HCT116 (cell line): ENCODE measurements around the gene CNBD2. TPM values are rescaled to one million over a fixed set of nuclear protein-coding genes. Genes with fewer than 3 reads are reported as not detected.

Experiments
- ATAC-seq: fragments of 200-7000 bp; cut with Tn5 transposase; 2 replicates; pipeline ENCODE4 v1.9.1; 2020; ENCODE audit warnings: mild to moderate bottlenecking, moderate library complexity
- BruUV-seq: library from RNA; stranded (reverse); fragments of 400-500 nt; replicated peaks from 2 replicates; lab custom pipeline; 2021; lab: Mats Ljungman, UMichigan
- CTCF ChIA-PET: fragments of 300-600 bp; sonication (Branson Sonifier 250); formaldehyde crosslinking; loops from one replicate; lab custom pipeline; 2021; ENCODE audit warnings: antibody characterized with exemption; lab: Charles Lee
- POLR2A ChIA-PET: fragments of 300-600, 350-600 bp; sonication (Branson Sonifier 250); formaldehyde crosslinking; loops from one replicate; lab custom pipeline; 2021; ENCODE audit warnings: antibody characterized with exemption; lab: Charles Lee
- RAD21 ChIA-PET, 2 experiments: fragments of 300-600 bp; sonication (Branson Sonifier 250); formaldehyde crosslinking; loops; one replicate each; lab custom pipeline; 2023; ENCODE audit warnings: low total read pairs in 2 of 2; ENCODE audit not compliant: uncharacterized antibody in 2 of 2, unreplicated experiment in 2 of 2, low non-redundant PET in 1 of 2; lab: Charles Lee
- DNase-seq: peaks from one replicate; pipeline ENCODE4 v3.0.0-alpha.2; 2010; ENCODE audit warnings: low read depth, low spot score
- H2AFZ ChIP-seq: fragments of 200-600 bp; shearing (Covaris generic), sonication (generic); 2 replicates; pipeline ENCODE4 v1.6.1; 2017; ENCODE audit warnings: low read depth, mixed run types, mixed read lengths, antibody characterized with exemption, low read length; ENCODE audit not compliant: poor library complexity, severe bottlenecking
- H3K27ac ChIP-seq: 2 replicates; pipeline ENCODE4 v1.5.1; 2012; ENCODE audit warnings: low read depth, low read length
- H3K27me3 ChIP-seq: fragments of 200-600 bp; sonication (generic); 2 replicates; pipeline ENCODE4 v1.6.1; 2016; ENCODE audit warnings: mixed run types, low read length, mixed read lengths; ENCODE audit not compliant: insufficient read depth
- H3K36me3 ChIP-seq, 2 experiments: fragments of 200-500 bp in 1 of 2; fragments of 200-600 bp in 1 of 2; sonication (Bioruptor generic) in 1 of 2; sonication (generic) in 1 of 2; 2 replicates each; pipeline versions ENCODE4 v1.5.1 to v1.6.1; 2014 to 2016; ENCODE audit warnings: low read length in 2 of 2, inconsistent platforms in 1 of 2, mixed read lengths in 1 of 2, mixed run types in 1 of 2; ENCODE audit not compliant: insufficient read depth in 2 of 2, control insufficient read depth in 1 of 2
- H3K4me1 ChIP-seq, 2 experiments: fragments of 200-600 bp in 1 of 2; sonication (generic) in 1 of 2; 2 replicates each; pipeline versions ENCODE4 v1.5.1 to v1.6.1; 2012 to 2017; ENCODE audit warnings: low read length in 2 of 2, inconsistent platforms in 1 of 2, mild to moderate bottlenecking in 1 of 2, mixed read lengths in 1 of 2, mixed run types in 1 of 2, moderate library complexity in 1 of 2; ENCODE audit not compliant: insufficient read depth in 2 of 2, control insufficient read depth in 1 of 2
- H3K4me2 ChIP-seq: fragments of 200-600 bp; sonication (generic); 2 replicates; pipeline ENCODE4 v1.6.1; 2017; ENCODE audit warnings: mixed run types, low read length, mixed read lengths
- H3K4me3 ChIP-seq, 2 experiments: fragments of 200-600 bp in 1 of 2; sonication (generic) in 1 of 2; replicated peaks in 1 of 2; 2 replicates each; pipeline ENCODE4 v1.5.1; 2011 to 2016; ENCODE audit warnings: low read length in 2 of 2, control low read depth in 1 of 2, low read depth in 1 of 2, mild to moderate bottlenecking in 1 of 2, mixed read lengths in 1 of 2, mixed run types in 1 of 2
- H3K79me2 ChIP-seq: fragments of 200-600 bp; sonication (generic); 2 replicates; pipeline ENCODE4 v1.6.1; 2017; ENCODE audit warnings: mild to moderate bottlenecking, mixed run types, low read length, moderate library complexity, mixed read lengths; ENCODE audit not compliant: insufficient read depth
- H3K9ac ChIP-seq: fragments of 200-600 bp; sonication (generic); 2 replicates; pipeline ENCODE4 v1.6.1; 2016; ENCODE audit warnings: low read length, mixed read lengths
- H3K9me2 ChIP-seq: fragments of 200-600 bp; sonication (generic), shearing (Covaris generic); 2 replicates; pipeline ENCODE4 v1.6.1; 2017; ENCODE audit warnings: mixed run types, mild to moderate bottlenecking, moderate library complexity; ENCODE audit not compliant: insufficient read depth
- H3K9me3 ChIP-seq, 2 experiments: fragments of 200-500 bp in 1 of 2; fragments of 200-600 bp in 1 of 2; sonication (Bioruptor generic) in 1 of 2; sonication (generic) in 1 of 2; 2 replicates each; pipeline ENCODE4 v1.6.1; 2014 to 2017; ENCODE audit warnings: low read length in 2 of 2, mixed read lengths in 2 of 2, inconsistent platforms in 1 of 2, low read depth in 1 of 2, mild to moderate bottlenecking in 1 of 2, mixed run types in 1 of 2, moderate library complexity in 1 of 2; ENCODE audit not compliant: control insufficient read depth in 1 of 2, insufficient read depth in 1 of 2
- H4K20me1 ChIP-seq: fragments of 200-600 bp; sonication (generic), shearing (Covaris generic); 2 replicates; pipeline ENCODE4 v1.6.1; 2017; ENCODE audit warnings: mixed run types, mild to moderate bottlenecking, moderate library complexity; ENCODE audit not compliant: insufficient read depth
- EZH2 ChIP-seq: fragments of 200-600 bp; sonication (generic); IDR thresholded peaks from 2 replicates; pipeline ENCODE4 v1.6.1; 2017; ENCODE audit warnings: antibody characterized with exemption, mixed run types
- RAD21 ChIP-seq: IDR thresholded peaks from 2 replicates; pipeline ENCODE4 v1.6.1; 2012; ENCODE audit warnings: low read depth, mild to moderate bottlenecking
- YY1 ChIP-seq: IDR thresholded peaks from 2 replicates; pipeline ENCODE4 v1.6.1; 2011; ENCODE audit warnings: low read length, low read depth, moderate library complexity, mild to moderate bottlenecking; ENCODE audit not compliant: insufficient replicate concordance; ENCODE audit errors: extremely low read depth
- ZNF274 ChIP-seq: fragments of 200-500 bp; sonication (Bioruptor generic); IDR thresholded peaks from 2 replicates; pipeline ENCODE4 v1.6.1; 2014; ENCODE audit warnings: mild to moderate bottlenecking, low read depth, low read length, inconsistent platforms
- intact Hi-C: fragments of 100-400 bp; cut with micrococcal nuclease; formaldehyde crosslinking; loops from 2 replicates; pipeline ENCODE4 v1.10.0; 2022
- total RNA-seq: library from RNA; stranded (reverse); gene quantifications from one replicate; pipeline ENCODE4 v1.2.1, GENCODE V29; 2021; ENCODE audit not compliant: unreplicated experiment
- TF ChIP-seq, protein P1 (sequence below), 3 experiments: fragments of 200-600 bp in 1 of 3; sonication (generic) in 1 of 3; IDR thresholded peaks in 2 of 3; conservative IDR thresholded peaks in 1 of 3; 2 replicates each; pipeline ENCODE4 v1.5.1; 2012 to 2017; ENCODE audit warnings: low read depth in 2 of 3, low read length in 2 of 3, antibody characterized with exemption in 1 of 3, borderline replicate concordance in 1 of 3, control low read depth in 1 of 3, mild to moderate bottlenecking in 1 of 3, mixed read lengths in 1 of 3, mixed run types in 1 of 3, moderate library complexity in 1 of 3; ENCODE audit not compliant: insufficient read depth in 1 of 3
- TF ChIP-seq, protein P2 (sequence below): IDR thresholded peaks from 2 replicates; pipeline ENCODE4 v1.6.1; 2012

Gene CNBD2
- total RNA-seq, 1 experiment from 2014 or later, result 3.1 TPM

DNA sequence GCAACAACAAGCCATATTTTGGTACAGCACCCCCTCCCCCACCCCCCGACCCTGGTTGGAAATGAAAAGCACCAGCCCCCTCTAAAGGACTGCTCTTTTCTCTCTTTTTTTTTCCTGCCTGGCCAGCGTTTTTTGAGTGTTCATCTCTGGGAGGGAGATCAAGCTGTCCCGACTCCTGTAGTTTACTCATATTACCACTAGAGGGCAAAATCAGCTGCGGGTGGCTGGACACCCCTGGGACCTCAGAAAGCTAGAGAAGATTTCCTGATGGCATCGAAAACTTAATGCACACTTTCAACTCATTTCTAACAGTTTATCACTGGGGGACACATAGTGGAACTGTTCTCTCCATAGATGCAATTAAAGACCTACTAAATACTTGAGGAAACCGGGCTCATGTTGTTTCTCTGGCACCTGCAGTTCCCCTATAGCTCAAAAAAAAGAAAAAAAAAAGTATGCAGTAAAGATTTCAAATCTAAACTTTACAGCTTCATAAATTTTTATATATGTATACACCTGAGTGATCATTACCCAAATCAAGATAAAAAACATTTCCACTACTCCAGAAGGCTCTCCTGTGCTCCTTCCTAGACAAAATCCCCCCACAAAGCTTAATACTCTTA is 24.4 kb downstream of the CNBD2 start:
- H3K4me1 ChIP-seq, result peaks cover 2 to 23% of the 10 kb centered on the region in 2 experiments; a peak in 3 of 4 replicates
- H3K79me2 ChIP-seq, result no peaks in the 10 kb centered on the region
- TF ChIP-seq ZNF274 (no peak), YY1 (peak; percentile 6), RAD21 (peak; percentile 84), EZH2 (no peak)
- TF ChIP-seq, protein P1, sequence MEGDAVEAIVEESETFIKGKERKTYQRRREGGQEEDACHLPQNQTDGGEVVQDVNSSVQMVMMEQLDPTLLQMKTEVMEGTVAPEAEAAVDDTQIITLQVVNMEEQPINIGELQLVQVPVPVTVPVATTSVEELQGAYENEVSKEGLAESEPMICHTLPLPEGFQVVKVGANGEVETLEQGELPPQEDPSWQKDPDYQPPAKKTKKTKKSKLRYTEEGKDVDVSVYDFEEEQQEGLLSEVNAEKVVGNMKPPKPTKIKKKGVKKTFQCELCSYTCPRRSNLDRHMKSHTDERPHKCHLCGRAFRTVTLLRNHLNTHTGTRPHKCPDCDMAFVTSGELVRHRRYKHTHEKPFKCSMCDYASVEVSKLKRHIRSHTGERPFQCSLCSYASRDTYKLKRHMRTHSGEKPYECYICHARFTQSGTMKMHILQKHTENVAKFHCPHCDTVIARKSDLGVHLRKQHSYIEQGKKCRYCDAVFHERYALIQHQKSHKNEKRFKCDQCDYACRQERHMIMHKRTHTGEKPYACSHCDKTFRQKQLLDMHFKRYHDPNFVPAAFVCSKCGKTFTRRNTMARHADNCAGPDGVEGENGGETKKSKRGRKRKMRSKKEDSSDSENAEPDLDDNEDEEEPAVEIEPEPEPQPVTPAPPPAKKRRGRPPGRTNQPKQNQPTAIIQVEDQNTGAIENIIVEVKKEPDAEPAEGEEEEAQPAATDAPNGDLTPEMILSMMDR (IDR thresholded peaks at IDR 0.05 in 2 of 3, conservative IDR thresholded peaks at IDR 0.05 in 1 of 3; ENCODE audit: borderline replicate concordance in 1 of 3, insufficient read depth in 1 of 3, low read depth in 2 of 3, low read length in 2 of 3), result peak; percentile 81 to 92 (median 90)
- TF ChIP-seq, protein P2, sequence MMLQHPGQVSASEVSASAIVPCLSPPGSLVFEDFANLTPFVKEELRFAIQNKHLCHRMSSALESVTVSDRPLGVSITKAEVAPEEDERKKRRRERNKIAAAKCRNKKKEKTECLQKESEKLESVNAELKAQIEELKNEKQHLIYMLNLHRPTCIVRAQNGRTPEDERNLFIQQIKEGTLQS, result no peak
- intact Hi-C loops, result loop anchor here (5.0 kb wide), 1 partner anchor 444 kb away; no protein-coding TSS in a partner anchor
- ChIA-PET POLR2A (interaction anchor here (0.5 to 1.5 kb wide), 9 partner anchors 25 to 891 kb away, joined by 3 to 19 read pairs (median 4); partner anchors contain the start of genes CNBD2 and SCAND1), RAD21 (interaction anchor here (0.6 to 1.8 kb wide), 9 partner anchors 92 to 473 kb away, joined by 3 to 43 read pairs (median 4); no protein-coding TSS in a partner anchor), CTCF (interaction anchor here (0.6 to 11.9 kb wide), 42 partner anchors 8 to 545 kb away, joined by 3 to 442 read pairs (median 5); partner anchors contain the start of genes RBM39 and SCAND1)
- DNase-seq, result peak; percentile 49
- H3K27ac ChIP-seq, result no peak overlapping the region
- no peaks in the 10 kb centered on the region for H3K9me2 ChIP-seq
- no peaks in the 10 kb centered on the region for H3K9me3 ChIP-seq
- peak; percentile 68 for ATAC-seq
- H4K20me1 ChIP-seq, result no peaks in the 10 kb centered on the region
- H3K4me3 ChIP-seq, result no peak overlapping the region; a peak in 1 of 4 replicates
- H3K36me3 ChIP-seq, result no peaks in the 10 kb centered on the region
- no peaks in the 10 kb centered on the region for H3K27me3 ChIP-seq
- BruUV-seq, result no TSS peak
- no peak overlapping the region for H3K9ac ChIP-seq
- peak overlapping the region; percentile 62 for H2AFZ ChIP-seq
- H3K4me2 ChIP-seq, result peak overlapping the region; percentile 50; the same call in 1 of the 2 replicates
